HG03442 (cell line): Measurements from ENCODE around the gene SYT13.

Source experiments
- ATAC-seq: cut with Tn5 transposase; IDR thresholded peaks from one replicate; pipeline ENCODE4 v1.9.1; 2021; ENCODE audit warnings: mild to moderate bottlenecking, moderate library complexity; ENCODE audit not compliant: unreplicated experiment

The SYT13 gene

DNA sequence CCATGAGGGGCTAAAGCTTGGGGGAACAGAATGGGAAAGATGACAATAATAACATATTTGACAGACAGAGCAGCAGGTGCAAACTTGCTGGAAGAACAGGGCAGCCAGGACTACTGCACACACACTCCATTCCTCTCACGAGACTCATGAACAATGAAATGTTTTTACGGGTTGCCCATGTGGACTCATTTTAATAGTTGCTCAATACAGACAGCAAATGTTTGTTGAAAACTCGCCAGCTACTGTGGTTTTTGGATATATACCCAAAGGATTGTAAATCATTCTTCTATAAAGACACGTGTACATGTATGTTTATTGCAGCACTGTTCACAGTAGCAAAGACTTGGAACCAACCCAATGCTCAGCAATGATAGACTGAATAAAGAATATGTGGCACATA lies 10.3 kb downstream of the SYT13 start:
- ATAC-seq: no peak

GRCh38 chr11:45274206-45274605 lies 11.9 kb downstream of the SYT13 start:
- no peak for ATAC-seq

DNA sequence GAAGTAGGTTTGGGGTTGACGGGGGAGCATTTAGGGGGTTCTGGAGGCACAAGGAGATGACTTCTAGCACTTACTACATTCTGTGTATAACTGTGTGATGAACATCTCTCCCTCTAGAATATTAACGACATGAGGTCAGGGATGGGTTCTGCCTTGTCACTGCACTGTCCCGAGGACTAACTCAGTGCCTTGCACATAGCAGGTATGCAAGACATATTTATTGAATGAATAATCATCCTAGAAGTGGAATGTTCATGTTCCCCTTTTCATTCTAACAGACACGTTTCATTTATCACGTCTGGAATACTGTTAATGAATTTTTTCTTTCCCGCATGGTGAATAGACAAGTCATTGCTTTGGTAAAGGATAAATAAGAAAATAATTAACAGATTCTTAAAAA lies 12.6 kb downstream of the SYT13 start:
- no peak for ATAC-seq

DNA sequence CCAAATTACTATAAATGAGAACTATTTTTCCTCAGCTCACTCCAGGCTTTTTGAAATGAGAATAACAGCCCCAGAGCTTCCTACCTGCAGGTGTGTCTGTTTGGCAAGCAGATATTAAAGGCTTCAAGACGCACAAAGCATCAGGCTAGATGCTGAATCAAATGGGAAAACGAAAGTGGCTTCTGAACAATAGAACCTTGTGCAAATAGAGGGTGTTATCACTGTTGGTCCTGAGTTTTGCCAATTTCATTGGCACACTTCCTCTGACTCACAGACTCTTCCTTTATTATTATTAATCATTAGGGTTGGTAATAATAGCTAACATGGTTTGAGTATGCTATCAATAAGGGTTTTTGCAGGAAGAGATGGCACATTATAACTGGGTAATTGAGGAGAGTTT lies 13.4 kb downstream of the SYT13 start:
- no peak for ATAC-seq

GRCh38 chr11:45270946-45271716 lies 15.0 kb downstream of the SYT13 start:
- no peak for ATAC-seq

DNA sequence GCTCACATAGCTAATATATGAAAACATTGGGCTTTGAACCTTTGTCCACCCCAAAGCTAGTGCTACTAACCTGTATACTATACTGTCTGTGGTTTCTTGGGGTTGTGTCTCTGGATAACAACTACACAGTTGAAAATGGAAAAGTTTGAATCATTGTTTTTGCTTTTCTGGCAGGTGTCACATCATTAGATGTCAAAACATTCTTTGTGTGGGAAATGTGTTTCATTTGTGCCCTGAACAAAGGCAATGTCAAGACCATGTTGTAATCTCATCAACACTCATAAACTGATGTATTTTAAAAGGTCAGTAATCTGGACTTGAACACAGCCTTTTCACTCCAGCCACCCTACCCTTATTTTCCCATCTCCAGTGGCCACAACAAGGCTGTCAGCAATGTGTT lies 16.5 kb downstream of the SYT13 start:
- no peak for ATAC-seq

DNA sequence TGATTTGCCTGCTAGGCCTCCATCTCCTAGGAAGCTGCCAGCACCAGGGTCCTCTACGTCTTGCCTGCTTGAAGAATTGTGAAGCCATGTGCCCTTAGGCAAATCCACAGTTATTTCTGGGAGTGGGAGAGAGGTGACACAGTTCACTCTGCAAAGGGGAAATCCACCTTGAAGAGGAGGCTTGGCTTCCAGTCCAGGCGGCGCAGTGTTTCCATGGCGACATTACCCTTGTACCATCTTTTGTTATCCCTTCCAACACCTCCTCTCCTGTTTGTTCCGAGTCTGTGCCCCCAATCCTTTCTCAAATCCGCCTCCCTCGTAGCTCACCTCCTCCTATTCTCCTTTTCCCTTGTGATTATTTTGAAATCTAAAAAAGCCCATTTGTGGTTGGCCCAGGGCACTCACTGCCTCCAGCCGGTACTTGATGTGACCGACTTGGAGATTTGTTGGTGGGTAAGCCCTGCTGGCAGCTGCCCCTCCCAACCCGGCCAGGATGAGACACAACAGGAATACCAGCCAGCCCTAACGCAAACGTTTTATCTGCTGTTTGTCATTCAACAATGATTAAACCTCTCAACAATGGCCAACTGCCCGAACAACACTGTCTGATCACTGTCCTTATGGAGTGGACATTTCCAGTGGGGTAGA lies 18.4 kb downstream of the SYT13 start:
- no peak for ATAC-seq

DNA sequence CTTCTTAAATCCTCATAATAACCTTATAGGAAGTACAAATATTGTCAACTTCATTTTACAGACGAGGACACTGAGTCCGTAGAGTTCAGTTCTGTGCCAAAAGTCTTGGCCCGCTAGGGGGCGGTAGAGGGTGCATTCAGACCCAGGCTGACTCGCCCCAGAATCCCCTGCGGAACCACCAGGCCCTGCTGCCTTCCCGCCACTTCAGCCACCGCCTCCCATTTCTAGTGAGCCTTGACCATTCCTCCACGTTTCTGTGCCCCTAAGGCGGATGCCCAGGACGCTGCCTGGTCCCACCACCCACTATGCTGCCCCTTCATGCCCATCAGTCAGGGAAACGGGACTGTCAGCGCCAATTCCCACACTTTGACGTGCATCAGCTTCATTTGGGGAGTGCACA lies 19.1 kb downstream of the SYT13 start:
- ATAC-seq: no peak

DNA sequence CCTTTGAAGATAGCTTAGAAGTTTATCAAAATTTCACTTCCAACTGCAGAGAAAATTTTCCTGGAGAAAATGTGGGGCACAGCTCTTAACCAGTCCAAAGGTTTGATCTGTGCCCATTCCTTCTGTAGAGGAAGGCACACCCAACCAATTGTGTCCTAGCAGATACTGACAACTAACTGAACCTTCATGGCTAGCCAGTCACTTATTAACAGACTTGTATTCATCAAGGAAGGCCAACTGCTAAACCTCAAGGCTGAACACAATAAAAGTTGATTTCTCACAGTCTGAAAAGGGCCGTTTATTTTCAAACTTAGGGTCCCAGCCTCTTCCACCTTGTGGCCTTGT lies 19.5 kb downstream of the SYT13 start:
- no peak for ATAC-seq

DNA sequence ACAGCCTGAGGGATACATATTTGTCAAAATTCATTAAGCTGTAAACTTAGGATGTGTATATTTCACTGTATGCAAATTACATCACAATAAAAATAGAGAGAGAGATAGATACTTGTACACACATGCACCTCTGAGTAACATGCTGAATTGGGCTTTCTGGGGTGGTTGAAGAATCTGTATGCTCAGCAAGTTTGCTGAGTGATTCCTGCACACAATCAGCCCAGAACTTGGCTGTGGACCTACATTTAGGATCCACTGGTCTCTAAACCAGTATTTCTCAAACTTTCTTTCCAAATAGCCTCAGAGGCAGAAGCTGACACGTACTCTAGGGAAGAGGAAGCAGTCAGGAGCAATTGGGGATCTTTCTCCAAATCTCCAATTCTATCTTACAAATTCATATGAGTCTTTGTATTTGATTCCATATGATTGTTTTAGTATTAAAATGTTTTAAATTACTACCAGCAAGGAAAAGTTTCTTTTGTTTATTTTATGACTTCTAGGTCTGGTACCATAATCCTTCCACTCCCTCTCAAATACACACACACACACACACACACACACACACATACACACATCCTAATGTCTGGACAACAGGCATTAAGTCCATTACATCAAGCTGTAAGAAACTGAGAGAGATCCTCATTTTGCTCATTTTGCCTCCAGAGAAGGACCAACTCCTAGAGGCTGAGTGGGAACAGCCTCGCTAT lies 20.0 kb downstream of the SYT13 start:
- ATAC-seq: no peak

GRCh38 chr11:45264839-45265515 lies 21.2 kb downstream of the SYT13 start:
- no peak for ATAC-seq

DNA sequence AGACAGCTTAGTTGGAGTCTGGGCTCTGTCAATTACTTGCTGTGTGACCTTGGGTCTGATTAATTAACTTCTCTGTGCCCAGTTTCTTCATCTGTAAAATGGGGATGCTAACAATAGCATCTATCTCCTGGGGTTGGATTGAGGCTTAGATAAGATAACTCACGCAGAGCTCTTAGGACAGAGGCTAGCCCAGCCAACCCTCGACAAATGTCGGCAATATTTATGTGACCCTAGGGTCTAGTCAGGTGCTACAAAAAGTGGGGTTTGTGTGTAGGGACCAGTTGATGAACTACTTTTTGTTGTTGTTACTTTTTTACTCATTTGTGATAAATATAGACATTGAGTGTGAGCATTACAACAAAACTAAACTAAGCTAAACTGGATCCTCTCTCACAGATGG lies 22.4 kb downstream of the SYT13 start:
- ATAC-seq: no peak

DNA sequence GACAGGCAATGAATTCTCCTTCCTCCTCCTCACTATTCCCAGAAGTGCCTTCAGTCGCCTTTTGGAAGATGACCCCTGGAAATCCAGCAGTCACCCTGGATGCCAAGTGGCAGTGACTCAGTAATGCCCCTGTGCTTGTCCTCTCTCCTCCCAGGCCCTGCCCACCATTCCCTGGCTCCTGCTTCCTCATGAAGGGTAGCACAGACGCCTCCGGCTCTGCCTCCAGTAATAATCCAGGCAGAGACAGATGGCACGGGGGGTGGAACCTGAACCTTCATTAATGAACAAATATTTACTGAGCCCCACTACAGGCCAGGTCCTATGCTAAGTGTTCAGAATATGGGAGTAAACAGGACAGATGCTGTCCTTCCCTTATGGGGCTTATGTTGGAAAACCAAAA lies 23.2 kb downstream of the SYT13 start:
- ATAC-seq: no peak

GRCh38 chr11:45260071-45260470 lies 26.1 kb downstream of the SYT13 start:
- no peak for ATAC-seq

GRCh38 chr11:45259592-45259991 lies 26.5 kb downstream of the SYT13 start:
- no peak for ATAC-seq

- no peak for ATAC-seq
Observed at GRCh38 chr11:45258982-45259530, 27.1 kb downstream of the SYT13 start.

DNA sequence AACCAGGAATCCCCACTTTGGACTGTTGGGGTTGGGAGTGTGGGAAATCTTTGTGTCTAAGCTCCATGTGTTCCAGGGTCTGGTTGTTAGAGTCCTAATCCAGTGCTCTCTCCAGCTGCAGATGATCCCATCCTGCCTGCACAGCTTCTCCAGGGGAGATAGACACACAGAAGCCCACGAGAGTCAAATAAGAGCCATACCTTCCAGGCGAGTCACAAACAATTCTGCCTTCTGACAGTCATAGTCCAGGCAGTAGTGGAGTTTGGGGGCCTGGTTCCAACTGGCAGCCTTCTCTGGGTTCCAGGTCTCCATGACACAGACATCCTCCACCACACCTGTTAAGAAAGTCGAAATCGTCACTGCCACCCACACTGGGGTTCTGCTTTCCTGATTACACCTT lies 32.1 kb downstream of the SYT13 start:
- no peak for ATAC-seq

GRCh38 chr11:45253640-45254039 lies 32.5 kb downstream of the SYT13 start:
- no peak for ATAC-seq

GRCh38 chr11:45252877-45253276 lies 33.3 kb downstream of the SYT13 start:
- ATAC-seq: no peak

GRCh38 chr11:45252134-45252856 lies 33.8 kb downstream of the SYT13 start:
- peak; percentile 45 for ATAC-seq
